GM20431 (cell line): ENCODE results near the gene GSG1L2.
"Not testable (repeated sequence)": the region's sequence is repeated elsewhere in the genome, so short reads cannot be mapped to it uniquely, and the experiment has no call there.

Experiments used
- in situ Hi-C: fragments of 300-500 bp; cut with MseI, MboI; formaldehyde crosslinking; loops from one replicate; pipeline ENCODE4 v1.15.0; 2020; ENCODE audit warnings: low sequenced_read_pairs; ENCODE audit not compliant: unreplicated experiment

GSG1L2 gene

GRCh38 chr17:9798008-9798407, 23.9 kb downstream of the GSG1L2 start:
- in situ Hi-C loops: no loop called here

DNA sequence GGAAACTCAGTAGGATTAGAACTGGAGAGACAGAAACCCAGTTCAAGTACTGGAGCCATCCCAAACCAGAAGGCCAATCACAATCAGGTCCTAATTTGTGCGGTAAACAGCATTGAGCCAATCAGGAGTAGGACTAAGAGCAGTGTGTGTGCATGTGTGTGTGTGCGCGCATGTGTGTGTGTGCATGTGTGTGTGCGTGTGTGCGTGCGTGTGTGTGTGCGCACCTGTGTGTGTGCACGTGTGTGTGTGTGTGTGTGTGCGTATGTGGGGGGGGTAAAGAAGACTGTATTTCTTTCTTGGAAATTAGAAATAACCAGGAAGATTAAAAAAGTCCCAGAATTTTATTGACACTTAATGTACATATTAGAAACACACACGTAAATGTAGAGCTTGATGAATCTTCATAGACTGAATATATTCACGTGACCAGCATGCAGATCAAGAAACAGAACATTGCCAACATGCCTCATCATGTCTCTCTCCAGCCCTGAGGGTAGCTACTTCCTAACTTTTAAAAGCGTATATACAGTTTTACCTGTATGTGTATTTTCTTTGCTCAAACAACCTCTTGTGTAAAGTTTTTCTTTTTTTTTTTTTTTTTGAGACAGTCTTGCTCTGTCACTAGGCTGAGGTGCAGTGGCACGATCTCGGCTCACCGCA, 29.6 kb downstream of the GSG1L2 start:
- in situ Hi-C loops: no loop called here

- in situ Hi-C loops: no loop called here
These were observed 30.7 kb downstream of the GSG1L2 start, which contains the start of gene DHRS7C for GRCh38 chr17:9790889-9791876. Gene DHRS7C, minus strand, starts transcription at chr17:9791592. Its CDS starts 308 bp downstream, at chr17:9791284.

DNA sequence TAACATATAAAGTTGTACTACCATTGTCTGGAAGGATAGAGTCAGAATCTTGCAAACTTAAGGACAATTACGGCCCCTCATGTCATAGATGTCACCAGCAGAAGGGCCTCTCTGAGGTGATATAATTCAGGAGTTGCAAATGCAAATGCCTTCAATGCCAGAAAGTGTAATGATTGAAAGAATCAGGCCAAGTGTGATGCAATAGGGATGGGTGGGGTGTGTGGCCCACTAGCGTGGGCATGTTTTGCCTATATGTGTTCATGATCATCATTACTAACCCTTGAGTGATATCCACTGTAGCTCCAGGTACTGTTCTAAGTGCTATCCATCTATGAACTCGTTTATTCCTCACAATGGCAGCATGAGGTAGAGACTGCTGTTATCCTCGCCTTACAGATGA, 31.6 kb downstream of the GSG1L2 start:
- in situ Hi-C loops: no loop called here

DNA sequence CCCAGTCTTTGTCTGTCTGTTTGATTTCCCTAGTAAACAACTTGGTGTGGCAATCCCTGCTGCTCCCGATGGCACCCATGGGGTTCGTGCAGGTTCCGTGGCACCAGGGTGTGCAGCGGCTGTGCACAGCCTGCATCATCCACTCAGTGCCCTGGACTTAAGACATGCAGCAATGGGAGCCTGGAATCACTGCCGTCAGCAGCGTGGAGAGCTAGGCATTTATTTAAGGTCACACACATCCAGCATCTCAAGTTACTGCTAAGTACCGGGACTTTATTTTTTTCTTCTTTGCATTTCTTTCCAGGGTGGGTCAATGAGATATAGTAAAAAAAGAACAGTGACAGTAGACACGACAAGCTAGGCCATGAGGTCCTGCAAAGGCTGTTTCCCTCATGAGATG, 33.3 kb downstream of the GSG1L2 start:
- in situ Hi-C loops: no loop called here

DNA sequence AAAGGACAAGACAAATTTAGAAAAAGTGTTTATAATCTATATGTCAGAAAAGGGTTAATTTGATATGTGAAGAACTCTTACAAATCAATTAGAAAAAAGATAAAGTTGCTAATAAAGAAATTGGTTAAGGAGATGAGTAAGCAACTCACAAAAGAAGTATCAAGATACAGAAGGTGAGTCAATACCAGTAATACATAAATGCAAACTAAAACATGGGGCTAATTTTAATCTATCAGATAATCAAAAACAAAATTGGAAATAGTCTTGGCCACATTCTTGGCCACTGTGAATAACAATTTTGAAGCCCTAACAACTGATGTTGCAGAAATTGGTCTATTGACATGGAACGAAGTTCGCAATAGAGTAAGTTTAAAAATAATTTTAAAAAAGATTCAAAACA, 37.3 kb downstream of the GSG1L2 start:
- in situ Hi-C loops: no loop called here

- in situ Hi-C loops: not testable (repeated sequence)
These were observed 38.4 kb downstream of the GSG1L2 start for GRCh38 chr17:9783465-9783864.

- in situ Hi-C loops: no loop called here
These were observed 38.8 kb downstream of the GSG1L2 start for GRCh38 chr17:9783050-9783449.

DNA sequence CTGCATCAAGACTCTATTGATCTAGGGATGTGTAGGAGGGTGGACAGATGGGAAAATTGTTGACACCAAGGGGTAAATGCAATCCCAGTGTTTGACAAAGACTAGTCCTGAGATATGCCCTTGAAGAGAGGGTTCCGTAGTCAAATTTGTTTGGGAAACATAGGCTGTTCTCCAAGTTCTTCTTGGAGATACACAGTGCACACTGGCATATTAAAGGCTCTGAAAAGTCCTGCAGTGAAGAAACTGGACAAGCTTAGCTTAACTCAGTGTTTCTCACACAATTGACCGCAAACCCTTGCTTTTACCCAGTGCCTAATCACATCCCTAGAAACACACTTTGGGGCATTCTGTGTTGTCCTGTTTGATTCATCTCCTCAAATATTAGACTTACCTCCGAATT, 41.3 kb downstream of the GSG1L2 start:
- in situ Hi-C loops: no loop called here

GRCh38 chr17:9776911-9777310, 45.0 kb downstream of the GSG1L2 start:
- in situ Hi-C loops: no loop called here

GRCh38 chr17:9772658-9773057, 49.2 kb downstream of the GSG1L2 start:
- in situ Hi-C loops: no loop called here

- in situ Hi-C loops: no loop called here
These were observed 50.4 kb downstream of the GSG1L2 start for GRCh38 chr17:9771465-9771864.

DNA sequence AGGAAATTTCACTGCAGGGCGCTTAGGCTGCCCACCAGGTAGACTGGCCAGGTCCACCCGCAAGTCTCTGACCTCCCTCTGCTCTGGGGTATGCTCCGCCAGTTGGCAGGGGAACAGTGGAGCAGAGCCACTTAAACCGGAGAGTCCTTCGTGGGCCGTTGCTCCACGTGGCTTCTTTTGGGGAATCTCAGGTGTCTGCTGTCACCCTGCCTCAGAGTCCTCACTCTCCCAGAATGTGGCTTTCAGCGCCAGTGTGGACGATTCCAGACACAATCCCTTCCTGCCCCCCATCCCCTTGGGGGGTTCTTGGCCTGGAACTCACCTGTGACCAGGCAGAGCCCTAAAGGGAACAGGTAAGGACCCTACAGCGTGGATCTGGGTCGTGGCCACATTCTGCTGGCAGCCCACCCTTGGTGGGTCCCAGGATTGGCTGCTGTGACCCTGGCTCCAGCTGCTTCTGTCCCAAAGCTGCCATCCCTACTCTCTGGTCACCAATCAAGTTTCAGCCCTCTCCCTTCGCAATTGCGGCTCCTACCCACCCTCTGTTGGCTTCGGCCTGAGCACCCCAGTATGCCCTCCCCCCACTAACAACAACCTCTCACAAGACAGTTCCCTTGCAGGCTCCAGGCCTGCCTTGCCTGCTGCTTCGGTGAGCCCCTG, 52.7 kb downstream of the GSG1L2 start:
- in situ Hi-C loops: no loop called here

DNA sequence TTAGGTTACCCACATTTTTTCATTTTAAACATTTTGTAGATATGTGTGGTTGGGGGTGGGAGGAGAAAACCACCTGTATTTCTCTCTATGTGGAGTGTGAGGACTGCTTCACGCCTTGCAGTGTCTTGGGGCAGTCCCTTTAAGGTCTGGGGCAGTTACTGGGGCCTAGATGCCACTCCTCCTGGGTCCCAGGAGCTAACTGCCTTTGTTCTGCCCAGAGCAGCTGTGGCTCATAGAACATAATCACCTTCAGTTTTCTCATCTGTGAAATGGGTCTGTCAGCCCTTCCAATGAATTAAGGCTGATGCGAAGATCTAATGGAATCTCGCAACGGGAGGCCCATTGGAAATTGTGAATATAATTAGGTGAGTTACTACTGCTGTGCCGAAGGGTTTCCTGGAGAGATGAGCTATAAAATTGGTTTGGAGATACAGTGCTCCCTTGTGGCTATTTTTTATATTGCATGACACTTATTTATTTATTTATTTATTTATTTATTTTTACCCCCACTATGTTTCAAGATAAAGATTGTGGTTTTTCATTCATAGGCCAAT, 53.4 kb downstream of the GSG1L2 start:
- in situ Hi-C loops: no loop called here

DNA sequence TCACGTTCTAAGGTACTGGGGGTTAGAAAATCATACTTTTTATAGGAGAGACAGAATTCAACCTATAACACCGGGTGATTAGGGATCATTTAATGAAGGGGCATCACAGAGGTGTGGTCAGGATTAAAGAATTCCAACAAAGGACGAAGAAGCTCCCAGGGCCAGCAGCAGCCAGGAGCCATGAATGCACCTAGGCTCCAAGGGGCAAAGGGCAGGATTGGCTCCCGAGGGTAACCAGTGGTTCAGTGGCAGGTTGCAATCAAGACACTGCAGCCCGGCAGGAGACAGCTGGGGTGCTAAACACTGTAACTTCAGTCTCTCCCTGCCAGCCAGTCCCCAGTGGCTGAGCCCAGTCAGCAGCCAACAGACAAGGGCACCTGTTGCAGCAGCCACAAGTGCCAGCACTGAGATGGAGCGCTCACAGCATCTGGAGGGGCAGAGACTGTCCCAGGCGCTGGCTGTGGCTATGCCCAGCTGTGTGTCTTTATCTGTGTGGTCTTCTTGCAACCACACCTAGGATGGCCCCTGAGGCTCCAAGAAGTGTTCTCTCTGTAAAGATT, 54.4 kb downstream of the GSG1L2 start:
- in situ Hi-C loops: no loop called here

DNA sequence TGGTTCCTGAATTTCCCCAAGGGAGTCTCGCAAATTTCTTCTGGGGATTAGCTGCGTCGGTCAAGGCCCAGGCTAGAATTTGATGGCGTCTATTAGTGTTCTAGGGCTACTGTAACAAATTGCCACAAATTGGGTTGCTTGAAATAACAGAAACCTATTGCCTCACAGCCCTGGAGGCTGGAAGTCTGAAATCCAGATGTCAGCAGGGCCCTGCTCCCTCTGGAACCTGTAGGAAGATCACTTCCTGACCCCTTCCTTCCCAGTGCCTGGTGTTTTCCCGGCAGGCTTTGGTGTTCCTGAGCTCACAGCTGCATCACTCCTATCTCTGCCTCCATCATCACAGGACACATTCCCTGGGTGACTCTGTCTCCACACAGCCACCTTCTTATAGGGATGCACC, 54.9 kb downstream of the GSG1L2 start:
- in situ Hi-C loops: no loop called here

DNA sequence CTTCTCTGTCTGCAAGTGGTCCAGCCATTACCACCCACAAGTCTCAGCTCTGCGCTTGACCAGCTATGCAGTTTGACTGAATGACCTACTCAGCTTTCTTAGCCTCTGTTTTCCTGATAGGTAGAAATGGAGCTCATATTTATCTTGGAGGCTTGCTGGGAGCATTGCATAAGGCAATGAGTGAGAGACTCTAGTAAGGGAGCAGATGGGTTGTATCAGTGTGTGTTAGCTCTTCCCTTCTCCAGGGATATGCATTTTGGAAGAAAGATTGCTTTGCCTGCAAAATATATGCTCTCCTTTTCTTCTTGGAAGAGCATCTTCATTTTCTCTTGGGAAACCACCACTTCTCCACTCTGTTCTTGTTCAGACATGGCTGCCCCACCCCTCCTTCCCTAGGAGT, 56.6 kb downstream of the GSG1L2 start:
- in situ Hi-C loops: no loop called here

- in situ Hi-C loops: no loop called here
These were observed 58.2 kb downstream of the GSG1L2 start for GRCh38 chr17:9763643-9764042.

DNA sequence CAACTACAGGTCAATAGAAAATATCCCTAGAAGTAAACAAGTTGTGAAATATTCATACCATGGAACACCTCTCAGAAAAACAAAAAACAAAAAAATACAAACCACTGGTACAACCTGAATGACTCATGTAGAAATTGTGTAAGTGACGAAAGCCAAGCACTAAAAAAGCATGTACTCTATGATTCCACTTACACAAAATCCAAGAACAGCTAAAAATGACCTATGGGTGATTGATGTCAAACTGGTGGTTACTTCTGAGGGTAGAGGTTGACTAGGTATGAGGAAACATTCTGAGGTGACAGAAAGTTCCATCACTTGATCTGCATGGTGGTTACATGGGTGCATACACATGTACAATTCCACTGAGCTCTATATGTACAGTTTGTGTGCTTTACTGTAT, 61.6 kb downstream of the GSG1L2 start:
- in situ Hi-C loops: no loop called here

DNA sequence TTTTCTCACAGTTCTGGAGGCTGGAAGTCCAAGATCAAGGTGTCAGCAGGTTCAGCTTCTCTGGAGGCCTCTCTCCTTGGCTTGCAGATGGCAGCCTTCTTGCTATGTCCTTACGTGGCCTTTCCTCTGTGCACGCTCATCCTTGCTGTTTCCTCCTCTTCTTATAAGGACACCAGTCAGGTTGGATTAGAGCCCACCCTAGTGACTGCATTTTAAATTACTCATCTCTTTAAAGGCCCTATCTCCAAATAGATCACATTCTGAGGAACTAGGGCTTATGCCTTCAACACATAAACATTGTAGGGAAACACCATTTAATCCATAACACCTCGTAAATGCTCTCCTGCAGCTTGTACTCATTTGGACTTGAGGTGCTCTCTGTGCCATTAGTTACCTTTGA, 66.8 kb downstream of the GSG1L2 start:
- in situ Hi-C loops: no loop called here
